Natural killer cell (primary cell): Measurements from ENCODE around the gene POLD1. TPM values are rescaled to one million over a fixed set of nuclear protein-coding genes. Genes with fewer than 3 reads are reported as not detected.

ENCODE experiments used
- ATAC-seq, 3 donors: fragments of 150-1000 bp in 2 of 3; fragments of 200-7000 bp in 1 of 3; cut with Tn5 transposase; 1 replicate in 1 of 3; 2 replicates in 2 of 3; pipeline ENCODE4 v1.10.0; 2021; ENCODE audit warnings: mild to moderate bottlenecking in 2 of 3, moderate library complexity in 2 of 3
- DNase-seq, 2 donors: peaks; one replicate each; pipeline versions ENCODE4 v3.0.0 to v3.0.0-alpha.2; 2013 to 2021; ENCODE audit warnings: mixed read lengths in 1 of 2
- H3K27ac ChIP-seq: one replicate; pipeline ENCODE4 v1.5.1; 2013; ENCODE audit warnings: mild to moderate bottlenecking, low read length
- H3K27me3 ChIP-seq: one replicate; pipeline ENCODE4 v1.6.1; 2013; ENCODE audit warnings: low read length; ENCODE audit not compliant: control insufficient read depth, insufficient read depth
- H3K36me3 ChIP-seq: one replicate; pipeline ENCODE4 v1.6.1; 2013; ENCODE audit warnings: low read length; ENCODE audit not compliant: control insufficient read depth, insufficient read depth
- H3K4me1 ChIP-seq: one replicate; pipeline ENCODE4 v1.6.1; 2013; ENCODE audit warnings: low read length; ENCODE audit not compliant: control insufficient read depth, insufficient read depth
- H3K4me3 ChIP-seq: one replicate; pipeline ENCODE4 v1.5.1; 2013; ENCODE audit warnings: low read length
- H3K9me3 ChIP-seq: one replicate; pipeline ENCODE4 v1.6.1; 2013; ENCODE audit warnings: low read length; ENCODE audit not compliant: control insufficient read depth, insufficient read depth
- H3K27ac Mint-ChIP-seq, 2 donors: one replicate each; pipeline ENCODE4 v1.8.0; 2022; ENCODE audit warnings: mild to moderate bottlenecking in 2 of 2, mixed read lengths in 2 of 2, moderate library complexity in 1 of 2
- H3K27me3 Mint-ChIP-seq, 2 donors: one replicate each; pipeline ENCODE4 v1.8.0; 2022; ENCODE audit warnings: low read depth in 2 of 2, mixed read lengths in 2 of 2
- H3K36me3 Mint-ChIP-seq: one replicate; pipeline ENCODE4 v1.8.0; 2022; ENCODE audit warnings: mixed read lengths
- H3K4me1 Mint-ChIP-seq, 2 donors: one replicate each; pipeline ENCODE4 v1.8.0; 2022; ENCODE audit warnings: mixed read lengths in 2 of 2
- H3K4me3 Mint-ChIP-seq: one replicate; pipeline ENCODE4 v1.8.0; 2022; ENCODE audit warnings: mild to moderate bottlenecking, moderate library complexity, mixed read lengths
- H3K9me3 Mint-ChIP-seq, 2 donors: one replicate each; pipeline ENCODE4 v1.8.0; 2022; ENCODE audit warnings: mixed read lengths in 2 of 2
- CTCF ChIP-seq: fragments of 200-600 bp; IDR thresholded peaks from one replicate; pipeline ENCODE4 v1.8.0; 2022; ENCODE audit warnings: antibody characterized with exemption
- WGBS: methylation state at CpG from one replicate; pipeline ENCODE4 v1.1.7; 2013; ENCODE audit warnings: missing lambda C conversion rate; ENCODE audit not compliant: insufficient coverage; 5-methylcytosine and 5-hydroxymethylcytosine counted together
- intact Hi-C: fragments of 100-400 bp; cut with micrococcal nuclease; formaldehyde crosslinking; loops from one replicate; pipeline ENCODE4 v1.14.2; 2022
- total RNA-seq, 4 donors: library from RNA; stranded (reverse); fragments of 120-200 nt in 1 of 4; gene quantifications; one replicate each; pipeline versions ENCODE4 v1.2.3 to v1.2.4, GENCODE V29; 2013 to 2022

The POLD1 gene
- total RNA-seq, 3 donors from 2014 or later (not counting 1 experiment from before 2014, with no cell fraction given), result 26.1 to 32.0 (median 30.2) TPM

GRCh38 chr19:50358483-50359327 lies 25.4 kb upstream of the POLD1 start:
- Histone ChIP-seq H3K4me1 (peaks cover 36% of the 10 kb centered on the region), H3K27ac (peak overlapping the region; percentile 95), H3K4me3 (peak overlapping the region; percentile 65), H3K9me3 (no peaks in the 10 kb centered on the region), H3K27me3 (no peaks in the 10 kb centered on the region), H3K36me3 (no peaks in the 10 kb centered on the region)
- Mint-ChIP-seq H3K27me3 (no peaks in the 10 kb centered on the region), H3K4me1 (peaks cover 36 to 54% of the 10 kb centered on the region in 2 donors), H3K9me3 (no peaks in the 10 kb centered on the region), H3K4me3 (peak overlapping the region; percentile 95), H3K36me3 (no peaks in the 10 kb centered on the region), H3K27ac (peak overlapping the region; percentile 97 to 99)
- ATAC-seq (peak; percentile 21 to 52 (median 46)), DNase-seq (peak; percentile 78 to 91)
- intact Hi-C loops, result loop anchor here (5.0 kb wide), 2 partner anchors 119 to 199 kb away; partner anchors contain the start of genes EMC10 and GARIN5A
- 36% methylated on average over 54 of the region's 54 CpGs for WGBS
- TF ChIP-seq CTCF, result no peak

- ATAC-seq (no peak), DNase-seq (peak in 1 of 2 donors; percentile 43)
- WGBS, result 90% methylated on average over 11 of the region's 11 CpGs
- H3K27ac ChIP-seq, result no peak overlapping the region
- Mint-ChIP-seq H3K36me3 (no peaks in the 10 kb centered on the region), H3K4me3 (peak overlapping the region; percentile 95), H3K27me3 (no peaks in the 10 kb centered on the region), H3K27ac (peak overlapping the region; percentile 97 to 99), H3K9me3 (no peaks in the 10 kb centered on the region), H3K4me1 (peaks cover 36 to 56% of the 10 kb centered on the region in 2 donors)
- H3K4me1 ChIP-seq, result peaks cover 43% of the 10 kb centered on the region
- H3K4me3 ChIP-seq, result no peak overlapping the region
- intact Hi-C loops, result loop anchor here (5.0 kb wide), 2 partner anchors 118 to 198 kb away; partner anchors contain the start of genes EMC10 and GARIN5A
- TF ChIP-seq CTCF, result no peak
- H3K36me3 ChIP-seq, result no peaks in the 10 kb centered on the region
- no peaks in the 10 kb centered on the region for H3K27me3 ChIP-seq
- H3K9me3 ChIP-seq, result no peaks in the 10 kb centered on the region
Observed at GRCh38 chr19:50359328-50359818, 24.8 kb upstream of the POLD1 start.

- TF ChIP-seq CTCF, result no peak
- H3K4me3 ChIP-seq, result no peak overlapping the region
- Mint-ChIP-seq H3K4me1 (peaks cover 43 to 65% of the 10 kb centered on the region in 2 donors), H3K9me3 (no peaks in the 10 kb centered on the region), H3K27me3 (no peaks in the 10 kb centered on the region), H3K27ac (peak overlapping the region in 1 of 2 donors; percentile 16), H3K4me3 (no peak overlapping the region), H3K36me3 (no peaks in the 10 kb centered on the region)
- DNase-seq (peak in 1 of 2 donors; percentile 52), ATAC-seq (no peak)
- no peaks in the 10 kb centered on the region for H3K36me3 ChIP-seq
- WGBS, result 91% methylated on average over 6 of the region's 7 CpGs
- H3K27me3 ChIP-seq, result no peaks in the 10 kb centered on the region
- H3K4me1 ChIP-seq, result peaks cover 57% of the 10 kb centered on the region
- H3K9me3 ChIP-seq, result no peaks in the 10 kb centered on the region
- intact Hi-C loops, result no loop called here
- H3K27ac ChIP-seq, result no peak overlapping the region
Observed at GRCh38 chr19:50361290-50362029, 22.7 kb upstream of the POLD1 start.
